Measurements from ENCODE around the gene LRP11. TPM values are rescaled to one million over a fixed set of nuclear protein-coding genes. Genes with fewer than 3 reads are reported as not detected.

The LRP11 gene
- total RNA-seq, 4 donors from 2014 or later, result 14.1 to 41.8 (median 31.7) TPM

- TF ChIP-seq EP300 (IDR thresholded peaks at IDR 0.05) (no peak), POLR2A (IDR thresholded peaks at IDR 0.05) (no peak), CTCF (IDR thresholded peaks at IDR 0.05) (no peak)
- Histone ChIP-seq H3K4me3 (no peak overlapping the region), H3K36me3 (no peaks in the 10 kb centered on the region), H3K27ac (no peak overlapping the region), H3K9me3 (no peaks in the 10 kb centered on the region), H3K4me1 (peaks cover 0 to 24% (median 12%) of the 10 kb centered on the region in 4 donors), H3K27me3 (no peaks in the 10 kb centered on the region)
- DNase-seq (ENCODE audit: low spot score in 2 of 2), result no peak
- WGBS, 2 donors, result 95 to 97% methylated on average over 11 of the region's 11 CpGs
Observed at GRCh38 chr6:149900620-149901443, 36.7 kb upstream of the LRP11 start.

GRCh38 chr6:149899926-149900619 lies 35.9 kb upstream of the LRP11 start:
- 86 to 94% methylated on average over 7 of the region's 7 CpGs for WGBS, 2 donors
- no peaks in the 10 kb centered on the region for H3K27me3 ChIP-seq
- no peak overlapping the region for H3K27ac ChIP-seq
- H3K4me3 ChIP-seq, result no peak overlapping the region
- H3K4me1 ChIP-seq, result peaks cover 0 to 32% (median 19%) of the 10 kb centered on the region in 4 donors
- H3K9me3 ChIP-seq, result no peaks in the 10 kb centered on the region
- no peak for TF ChIP-seq POLR2A (IDR thresholded peaks at IDR 0.05)
- no peak for TF ChIP-seq CTCF (IDR thresholded peaks at IDR 0.05)
- no peak for TF ChIP-seq EP300 (IDR thresholded peaks at IDR 0.05)
- H3K36me3 ChIP-seq, result no peaks in the 10 kb centered on the region
- no peak for DNase-seq (ENCODE audit: low spot score in 2 of 2)

- Histone ChIP-seq H3K4me3 (no peak overlapping the region), H3K27me3 (no peaks in the 10 kb centered on the region), H3K36me3 (no peaks in the 10 kb centered on the region), H3K9me3 (no peaks in the 10 kb centered on the region), H3K4me1 (peaks cover 0 to 37% (median 20%) of the 10 kb centered on the region in 4 donors), H3K27ac (no peak overlapping the region)
- 82 to 86% methylated on average over 6 of the region's 6 CpGs for whole genome bisulfite sequencing, 2 donors
- no peak for DNase-seq (ENCODE audit: low spot score in 2 of 2)
- TF ChIP-seq POLR2A (IDR thresholded peaks at IDR 0.05) (no peak), EP300 (IDR thresholded peaks at IDR 0.05) (no peak), CTCF (IDR thresholded peaks at IDR 0.05) (no peak)
Observed at GRCh38 chr6:149899486-149899885, 35.3 kb upstream of the LRP11 start.

GRCh38 chr6:149898966-149899365 lies 34.8 kb upstream of the LRP11 start:
- DNase-seq (ENCODE audit: low spot score in 2 of 2), result no peak
- H3K4me1 ChIP-seq, result peaks cover 0 to 37% (median 20%) of the 10 kb centered on the region in 4 donors
- H3K27me3 ChIP-seq, result no peaks in the 10 kb centered on the region
- H3K4me3 ChIP-seq, result no peak overlapping the region
- 90 to 92% methylated on average over 9 of the region's 9 CpGs for WGBS, 2 donors
- H3K9me3 ChIP-seq, result no peaks in the 10 kb centered on the region
- TF ChIP-seq CTCF (IDR thresholded peaks at IDR 0.05) (no peak), EP300 (IDR thresholded peaks at IDR 0.05) (no peak), POLR2A (IDR thresholded peaks at IDR 0.05) (no peak)
- no peaks in the 10 kb centered on the region for H3K36me3 ChIP-seq
- H3K27ac ChIP-seq, result no peak overlapping the region
